Mucosa of stomach (tissue), 1 donor: ENCODE results near the gene LMX1A.

Source experiments
- H3K27me3 ChIP-seq: one replicate; pipeline ENCODE4 v1.7.0; 2013; ENCODE audit warnings: mild to moderate bottlenecking, low read length; ENCODE audit not compliant: control insufficient read depth, insufficient read depth
- H3K36me3 ChIP-seq: one replicate; pipeline ENCODE4 v1.7.0; 2013; ENCODE audit warnings: low read length; ENCODE audit not compliant: control insufficient read depth, insufficient read depth
- H3K4me1 ChIP-seq: one replicate; pipeline ENCODE4 v1.7.0; 2013; ENCODE audit warnings: mild to moderate bottlenecking, low read length; ENCODE audit not compliant: control insufficient read depth, insufficient read depth
- H3K4me3 ChIP-seq: one replicate; pipeline ENCODE4 v1.7.0; 2013; ENCODE audit warnings: low read length
- H3K9ac ChIP-seq: one replicate; pipeline ENCODE4 v1.7.0; 2013; ENCODE audit warnings: mild to moderate bottlenecking, low read length, moderate library complexity
- H3K9me3 ChIP-seq: one replicate; pipeline ENCODE4 v1.7.0; 2013; ENCODE audit warnings: mild to moderate bottlenecking, low read length, moderate library complexity; ENCODE audit not compliant: control insufficient read depth
- donor health status: Pancreatic carcinoma.

The LMX1A gene

GRCh38 chr1:165224504-165224903 is 132.0 kb downstream of the LMX1A start:
- no peak overlapping the region for H3K4me3 ChIP-seq
- no peaks in the 10 kb centered on the region for H3K4me1 ChIP-seq
- no peak overlapping the region for H3K9ac ChIP-seq
- no peaks in the 10 kb centered on the region for H3K36me3 ChIP-seq
- no peaks in the 10 kb centered on the region for H3K9me3 ChIP-seq
- no peaks in the 10 kb centered on the region for H3K27me3 ChIP-seq

DNA sequence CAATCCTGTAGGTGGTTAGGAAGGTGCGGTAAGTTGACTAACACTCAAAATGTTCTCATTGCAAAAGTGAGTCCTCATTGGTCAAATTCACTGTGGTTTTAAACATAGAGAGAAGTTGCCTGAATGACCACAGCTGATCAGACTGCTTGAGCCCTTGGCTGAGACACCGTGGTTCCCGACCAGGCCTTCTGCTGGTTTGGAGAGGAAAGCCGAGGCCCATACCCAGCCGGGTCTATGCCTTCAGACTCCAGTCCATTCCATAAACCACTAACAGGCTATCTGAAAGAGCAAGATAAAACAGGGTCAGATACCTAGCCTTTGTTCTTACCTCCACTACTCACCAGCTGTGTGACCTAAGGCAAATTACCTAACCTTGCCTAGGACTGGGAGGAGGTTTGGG is 133.9 kb downstream of the LMX1A start:
- no peaks in the 10 kb centered on the region for H3K4me1 ChIP-seq
- H3K9me3 ChIP-seq = no peaks in the 10 kb centered on the region
- no peaks in the 10 kb centered on the region for H3K27me3 ChIP-seq
- no peaks in the 10 kb centered on the region for H3K36me3 ChIP-seq
- no peak overlapping the region for H3K9ac ChIP-seq
- H3K4me3 ChIP-seq = no peak overlapping the region

GRCh38 chr1:165218731-165219130 is 137.8 kb downstream of the LMX1A start:
- no peaks in the 10 kb centered on the region for H3K27me3 ChIP-seq
- H3K4me3 ChIP-seq = no peak overlapping the region
- H3K9me3 ChIP-seq = no peaks in the 10 kb centered on the region
- H3K4me1 ChIP-seq = no peaks in the 10 kb centered on the region
- H3K36me3 ChIP-seq = no peaks in the 10 kb centered on the region
- no peak overlapping the region for H3K9ac ChIP-seq

DNA sequence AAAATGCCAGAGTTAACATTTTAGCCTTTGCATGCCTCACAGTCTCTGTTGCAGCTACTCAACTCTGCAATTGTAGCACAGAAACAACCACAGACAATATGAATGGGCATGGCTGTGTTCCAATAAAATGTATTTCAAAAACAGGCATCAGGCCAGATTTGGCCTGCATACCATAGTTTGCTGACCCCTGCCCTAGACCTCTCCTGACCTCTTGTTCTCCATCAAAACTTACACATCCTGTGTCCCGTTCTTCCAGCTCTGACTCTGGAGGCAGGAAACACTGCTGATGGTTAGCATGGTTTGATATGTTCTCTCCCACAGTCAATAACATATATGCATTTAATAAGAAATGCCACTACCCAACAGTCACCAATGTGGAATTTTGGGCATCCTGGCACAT is 138.6 kb downstream of the LMX1A start:
- H3K9me3 ChIP-seq = no peaks in the 10 kb centered on the region
- H3K27me3 ChIP-seq = no peaks in the 10 kb centered on the region
- H3K4me1 ChIP-seq = no peaks in the 10 kb centered on the region

GRCh38 chr1:165216254-165216653 is 140.3 kb downstream of the LMX1A start:
- Histone ChIP-seq H3K36me3 (no peaks in the 10 kb centered on the region), H3K9me3 (no peaks in the 10 kb centered on the region), H3K27me3 (no peaks in the 10 kb centered on the region), H3K4me3 (no peak overlapping the region), H3K4me1 (no peaks in the 10 kb centered on the region), H3K9ac (no peak overlapping the region)

More for the DNA sequence above, 138.6 kb downstream of the LMX1A start:
- H3K36me3 ChIP-seq = no peaks in the 10 kb centered on the region
- H3K9ac ChIP-seq = no peak overlapping the region
- no peak overlapping the region for H3K4me3 ChIP-seq

DNA sequence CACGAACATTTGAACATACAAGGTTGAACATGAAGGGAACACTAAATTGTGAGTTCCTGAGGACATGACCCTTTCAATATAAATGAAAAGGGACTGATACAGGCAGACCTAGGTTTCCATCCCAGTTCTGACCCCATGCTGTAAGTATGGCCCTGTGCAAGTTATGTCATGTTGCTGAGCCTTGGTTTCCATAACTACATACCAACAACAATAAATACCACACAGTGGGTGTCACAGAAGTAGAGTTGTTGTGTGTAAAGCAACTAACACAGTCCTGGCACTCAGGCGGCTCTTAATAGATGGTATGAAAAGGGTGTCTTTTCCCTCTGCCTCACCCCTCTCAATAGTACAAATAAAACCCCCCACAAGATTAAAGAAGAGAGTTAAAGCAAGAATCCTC is 140.8 kb downstream of the LMX1A start:
- Histone ChIP-seq H3K9ac (no peak overlapping the region), H3K4me1 (no peaks in the 10 kb centered on the region), H3K27me3 (no peaks in the 10 kb centered on the region), H3K36me3 (no peaks in the 10 kb centered on the region), H3K9me3 (no peaks in the 10 kb centered on the region), H3K4me3 (no peak overlapping the region)

DNA sequence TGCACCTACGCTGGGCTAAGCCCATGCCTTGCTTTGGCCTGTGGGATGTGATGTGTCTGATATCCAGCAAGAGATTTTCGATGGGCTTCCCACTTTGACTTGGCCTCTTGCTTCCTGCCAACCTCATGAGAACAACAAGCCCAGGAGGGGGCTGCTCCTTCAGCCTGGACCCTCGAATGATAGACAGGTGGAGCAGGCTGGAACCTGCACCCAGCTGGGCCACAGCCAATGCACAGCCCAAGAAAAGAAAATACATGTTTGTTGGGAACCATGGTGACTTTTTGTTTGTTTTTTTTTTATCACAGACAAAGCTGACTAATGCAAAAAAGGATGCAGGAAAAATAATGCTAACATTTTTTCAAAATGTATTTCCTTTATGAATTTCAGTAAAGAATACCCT is 144.3 kb downstream of the LMX1A start:
- Histone ChIP-seq H3K4me3 (no peak overlapping the region), H3K9me3 (no peaks in the 10 kb centered on the region), H3K27me3 (no peaks in the 10 kb centered on the region), H3K36me3 (no peaks in the 10 kb centered on the region), H3K4me1 (no peaks in the 10 kb centered on the region), H3K9ac (no peak overlapping the region)

GRCh38 chr1:165207853-165208515 is 148.5 kb downstream of the LMX1A start:
- Histone ChIP-seq H3K4me1 (no peaks in the 10 kb centered on the region), H3K9ac (no peak overlapping the region), H3K4me3 (no peak overlapping the region), H3K36me3 (no peaks in the 10 kb centered on the region), H3K9me3 (no peaks in the 10 kb centered on the region), H3K27me3 (no peaks in the 10 kb centered on the region)

- no peak overlapping the region for H3K4me3 ChIP-seq
- no peaks in the 10 kb centered on the region for H3K27me3 ChIP-seq
- no peaks in the 10 kb centered on the region for H3K9me3 ChIP-seq
- no peaks in the 10 kb centered on the region for H3K4me1 ChIP-seq
- H3K36me3 ChIP-seq = no peaks in the 10 kb centered on the region
- H3K9ac ChIP-seq = no peak overlapping the region
Measured at GRCh38 chr1:165205145-165205544, 151.4 kb downstream of the LMX1A start.

GRCh38 chr1:165204548-165204947 is 152.0 kb downstream of the LMX1A start:
- no peak overlapping the region for H3K4me3 ChIP-seq
- no peaks in the 10 kb centered on the region for H3K4me1 ChIP-seq
- H3K9me3 ChIP-seq = no peaks in the 10 kb centered on the region
- no peaks in the 10 kb centered on the region for H3K27me3 ChIP-seq
- no peak overlapping the region for H3K9ac ChIP-seq
- no peaks in the 10 kb centered on the region for H3K36me3 ChIP-seq

GRCh38 chr1:165191087-165191486 is 165.4 kb downstream of the LMX1A start:
- no peaks in the 10 kb centered on the region for H3K4me1 ChIP-seq
- no peak overlapping the region for H3K4me3 ChIP-seq
- H3K9me3 ChIP-seq = no peaks in the 10 kb centered on the region
- H3K9ac ChIP-seq = no peak overlapping the region
- no peaks in the 10 kb centered on the region for H3K36me3 ChIP-seq
- no peaks in the 10 kb centered on the region for H3K27me3 ChIP-seq

- Histone ChIP-seq H3K4me3 (no peak overlapping the region), H3K36me3 (no peaks in the 10 kb centered on the region), H3K9ac (no peak overlapping the region), H3K9me3 (no peaks in the 10 kb centered on the region), H3K4me1 (no peaks in the 10 kb centered on the region), H3K27me3 (no peaks in the 10 kb centered on the region)
Measured at GRCh38 chr1:165189913-165190312, 166.6 kb downstream of the LMX1A start.

DNA sequence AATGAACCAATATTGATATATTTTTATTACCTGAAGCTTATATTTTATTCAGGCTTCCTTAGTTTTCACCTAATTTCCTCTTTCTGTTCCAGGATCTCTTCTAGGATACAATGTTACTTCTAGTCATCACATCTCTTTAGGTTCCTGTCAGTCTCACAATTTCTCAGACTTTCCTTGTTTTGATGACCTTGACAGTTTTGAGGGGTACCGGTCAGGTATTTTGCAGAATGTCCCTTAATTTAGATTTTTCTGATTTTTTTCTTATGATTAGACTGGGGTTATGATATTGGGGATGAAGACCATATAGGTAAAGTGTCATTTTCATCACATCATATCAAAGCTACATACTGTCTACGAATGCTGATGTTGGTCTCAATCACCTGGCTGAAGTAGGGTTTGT is 167.5 kb downstream of the LMX1A start:
- H3K27me3 ChIP-seq = no peaks in the 10 kb centered on the region
- H3K36me3 ChIP-seq = no peaks in the 10 kb centered on the region
- H3K9ac ChIP-seq = no peak overlapping the region
- no peaks in the 10 kb centered on the region for H3K4me1 ChIP-seq
- H3K9me3 ChIP-seq = no peaks in the 10 kb centered on the region
- no peak overlapping the region for H3K4me3 ChIP-seq
